Mesendoderm (in vitro differentiated cells): ENCODE measurements around the gene MYH15.

Experiments
- DNase-seq: peaks from one replicate; pipeline ENCODE4 v3.0.0; 2013
- H2AK5ac ChIP-seq: 2 replicates; pipeline ENCODE4 v1.6.1; 2013; ENCODE audit warnings: low read length, inconsistent platforms
- H2BK120ac ChIP-seq: 2 replicates; pipeline ENCODE4 v1.6.1; 2013; ENCODE audit warnings: low read depth, mild to moderate bottlenecking, low read length, moderate library complexity, mixed read lengths
- H2BK15ac ChIP-seq: replicated peaks from 2 replicates; pipeline ENCODE4 v1.6.1; 2013; ENCODE audit warnings: low read depth, mild to moderate bottlenecking, moderate library complexity
- H2BK5ac ChIP-seq: 2 replicates; pipeline ENCODE4 v1.6.1; 2013; ENCODE audit warnings: low read length, inconsistent platforms
- H3K18ac ChIP-seq: 2 replicates; pipeline ENCODE4 v1.6.1; 2013; ENCODE audit warnings: mild to moderate bottlenecking, low read length, mixed read lengths
- H3K23ac ChIP-seq: one replicate; pipeline ENCODE4 v1.6.1; 2013; ENCODE audit warnings: low read length
- H3K27ac ChIP-seq: 2 replicates; pipeline ENCODE4 v1.5.1; 2013; ENCODE audit warnings: low read depth, mild to moderate bottlenecking, inconsistent platforms, low read length, moderate library complexity
- H3K27me3 ChIP-seq: 2 replicates; pipeline ENCODE4 v1.6.1; 2013; ENCODE audit warnings: low read length, control low read depth, mild to moderate bottlenecking, inconsistent platforms; ENCODE audit not compliant: insufficient read depth, poor library complexity
- H3K36me3 ChIP-seq: 2 replicates; pipeline ENCODE4 v1.6.1; 2013; ENCODE audit warnings: low read length, inconsistent platforms; ENCODE audit not compliant: control insufficient read depth, insufficient read depth
- H3K4ac ChIP-seq: one replicate; pipeline ENCODE4 v1.6.1; 2013; ENCODE audit warnings: low read depth, mild to moderate bottlenecking, low read length, moderate library complexity
- H3K4me1 ChIP-seq: 2 replicates; pipeline ENCODE4 v1.6.1; 2013; ENCODE audit warnings: low read depth, low read length, inconsistent platforms; ENCODE audit not compliant: control insufficient read depth
- H3K4me2 ChIP-seq: 2 replicates; pipeline ENCODE4 v1.6.1; 2013; ENCODE audit warnings: low read length
- H3K4me3 ChIP-seq: 2 replicates; pipeline ENCODE4 v1.5.1; 2013; ENCODE audit warnings: mild to moderate bottlenecking, low read length
- H3K56ac ChIP-seq: one replicate; pipeline ENCODE4 v1.6.1; 2013; ENCODE audit warnings: low read length
- H3K79me1 ChIP-seq: 2 replicates; pipeline ENCODE4 v1.6.1; 2013; ENCODE audit warnings: low read length, inconsistent platforms
- H3K79me2 ChIP-seq: 2 replicates; pipeline ENCODE4 v1.6.1; 2013; ENCODE audit warnings: mild to moderate bottlenecking, low read length; ENCODE audit not compliant: control insufficient read depth, insufficient read depth
- H3K9ac ChIP-seq: 2 replicates; pipeline ENCODE4 v1.6.1; 2013; ENCODE audit warnings: low read length, inconsistent platforms
- H4K5ac ChIP-seq: one replicate; pipeline ENCODE4 v1.6.1; 2013; ENCODE audit warnings: low read length
- H4K8ac ChIP-seq: one replicate; pipeline ENCODE4 v1.6.1; 2013; ENCODE audit warnings: low read depth, mild to moderate bottlenecking, control low read depth, low read length, moderate library complexity
- WGBS: extraction: QIAGEN DNeasy Blood & Tissue Kit; methylation state at CpG from one replicate; pipeline ENCODE4 v1.1.7; 2013; ENCODE audit warnings: low lambda C conversion rate, missing lambda C conversion rate; ENCODE audit not compliant: insufficient coverage; ENCODE audit errors: extremely low coverage; 5-methylcytosine and 5-hydroxymethylcytosine counted together

The MYH15 gene

GRCh38 chr3:108346301-108347227 lies 163.8 kb downstream of the MYH15 start:
- Histone ChIP-seq H3K27ac (no peak overlapping the region), H3K4me1 (no peaks in the 10 kb centered on the region)

GRCh38 chr3:108345492-108346205 lies 164.7 kb downstream of the MYH15 start:
- DNase-seq, result peak; percentile 6
- Histone ChIP-seq H4K8ac (no peak overlapping the region), H3K36me3 (no peaks in the 10 kb centered on the region), H3K4me2 (no peak overlapping the region), H3K79me1 (no peaks in the 10 kb centered on the region), H3K18ac (no peak overlapping the region), H3K79me2 (no peaks in the 10 kb centered on the region), H3K23ac (no peak overlapping the region), H3K56ac (no peak overlapping the region), H3K4ac (no peak overlapping the region), H3K27ac (no peak overlapping the region), H3K9ac (no peak overlapping the region), H3K4me3 (no peak overlapping the region), H2BK5ac (no peak overlapping the region), H2BK120ac (no peak overlapping the region), H3K4me1 (no peaks in the 10 kb centered on the region), H4K5ac (no peak overlapping the region), H2AK5ac (no peak overlapping the region), H3K27me3 (no peaks in the 10 kb centered on the region), H2BK15ac (no peak overlapping the region)
- no CpG with 5 or more reads among the region's 6 CpGs for WGBS

More at GRCh38 chr3:108346301-108347227, 163.8 kb downstream of the MYH15 start:
- no CpG with 5 or more reads among the region's 5 CpGs for WGBS
- DNase-seq, result peak; percentile 26
- H3K36me3 ChIP-seq, result no peaks in the 10 kb centered on the region
- no peak overlapping the region for H3K18ac ChIP-seq
- H3K4me2 ChIP-seq, result no peak overlapping the region
- no peak overlapping the region for H3K4ac ChIP-seq
- no peak overlapping the region for H3K4me3 ChIP-seq
- no peak overlapping the region for H3K56ac ChIP-seq
- no peak overlapping the region for H3K23ac ChIP-seq
- H4K5ac ChIP-seq, result no peak overlapping the region
- H3K79me2 ChIP-seq, result no peaks in the 10 kb centered on the region
- no peak overlapping the region for H2AK5ac ChIP-seq
- H4K8ac ChIP-seq, result no peak overlapping the region
- H3K79me1 ChIP-seq, result no peaks in the 10 kb centered on the region
- no peaks in the 10 kb centered on the region for H3K27me3 ChIP-seq
- no peak overlapping the region for H2BK5ac ChIP-seq
- no peak overlapping the region for H2BK15ac ChIP-seq
- no peak overlapping the region for H2BK120ac ChIP-seq
- H3K9ac ChIP-seq, result no peak overlapping the region

- Histone ChIP-seq H3K56ac (no peak overlapping the region), H4K8ac (no peak overlapping the region), H3K4me2 (no peak overlapping the region), H3K4me1 (no peaks in the 10 kb centered on the region), H2BK15ac (no peak overlapping the region), H3K27me3 (no peaks in the 10 kb centered on the region), H3K27ac (no peak overlapping the region), H3K18ac (no peak overlapping the region), H3K79me1 (no peaks in the 10 kb centered on the region), H3K36me3 (no peaks in the 10 kb centered on the region), H2AK5ac (no peak overlapping the region), H2BK120ac (no peak overlapping the region), H3K23ac (no peak overlapping the region), H3K9ac (no peak overlapping the region), H4K5ac (no peak overlapping the region), H3K4me3 (no peak overlapping the region), H3K4ac (no peak overlapping the region), H2BK5ac (no peak overlapping the region), H3K79me2 (no peaks in the 10 kb centered on the region)
- WGBS, result no CpG with 5 or more reads among the region's 4 CpGs
- no peak for DNase-seq
These were observed 166.9 kb downstream of the MYH15 start for GRCh38 chr3:108343491-108343890.

- H3K4me2 ChIP-seq, result no peak overlapping the region
- DNase-seq, result no peak
- no peak overlapping the region for H2BK15ac ChIP-seq
- H3K79me1 ChIP-seq, result no peaks in the 10 kb centered on the region
- H3K36me3 ChIP-seq, result no peaks in the 10 kb centered on the region
- H2AK5ac ChIP-seq, result no peak overlapping the region
- no peaks in the 10 kb centered on the region for H3K4me1 ChIP-seq
- no peak overlapping the region for H3K23ac ChIP-seq
- H3K27ac ChIP-seq, result no peak overlapping the region
- no peak overlapping the region for H3K9ac ChIP-seq
- H3K56ac ChIP-seq, result no peak overlapping the region
- H2BK120ac ChIP-seq, result no peak overlapping the region
- H4K5ac ChIP-seq, result no peak overlapping the region
- H4K8ac ChIP-seq, result no peak overlapping the region
- H2BK5ac ChIP-seq, result no peak overlapping the region
- H3K27me3 ChIP-seq, result no peaks in the 10 kb centered on the region
- H3K4me3 ChIP-seq, result no peak overlapping the region
- no peaks in the 10 kb centered on the region for H3K79me2 ChIP-seq
- H3K18ac ChIP-seq, result no peak overlapping the region
- no peak overlapping the region for H3K4ac ChIP-seq
- WGBS, result no CpG with 5 or more reads among the region's 4 CpGs
These were observed 167.4 kb downstream of the MYH15 start for GRCh38 chr3:108342837-108343486.

- no peak overlapping the region for H4K8ac ChIP-seq
- H3K4me1 ChIP-seq, result no peaks in the 10 kb centered on the region
- H3K4me3 ChIP-seq, result no peak overlapping the region
- no peak overlapping the region for H3K18ac ChIP-seq
- no peak overlapping the region for H3K4ac ChIP-seq
- no peak for DNase-seq
- H2BK120ac ChIP-seq, result no peak overlapping the region
- H2AK5ac ChIP-seq, result no peak overlapping the region
- H2BK5ac ChIP-seq, result no peak overlapping the region
- H3K27me3 ChIP-seq, result no peaks in the 10 kb centered on the region
- H3K9ac ChIP-seq, result no peak overlapping the region
- no peak overlapping the region for H3K23ac ChIP-seq
- no peaks in the 10 kb centered on the region for H3K36me3 ChIP-seq
- no peak overlapping the region for H3K27ac ChIP-seq
- no peaks in the 10 kb centered on the region for H3K79me1 ChIP-seq
- H3K56ac ChIP-seq, result no peak overlapping the region
- H2BK15ac ChIP-seq, result no peak overlapping the region
- no peaks in the 10 kb centered on the region for H3K79me2 ChIP-seq
- no peak overlapping the region for H3K4me2 ChIP-seq
- H4K5ac ChIP-seq, result no peak overlapping the region
- no CpG with 5 or more reads among the region's 6 CpGs for WGBS
These were observed 168.5 kb downstream of the MYH15 start for GRCh38 chr3:108341911-108342310.
